ENCODE data around the gene CPNE1.

DNA sequence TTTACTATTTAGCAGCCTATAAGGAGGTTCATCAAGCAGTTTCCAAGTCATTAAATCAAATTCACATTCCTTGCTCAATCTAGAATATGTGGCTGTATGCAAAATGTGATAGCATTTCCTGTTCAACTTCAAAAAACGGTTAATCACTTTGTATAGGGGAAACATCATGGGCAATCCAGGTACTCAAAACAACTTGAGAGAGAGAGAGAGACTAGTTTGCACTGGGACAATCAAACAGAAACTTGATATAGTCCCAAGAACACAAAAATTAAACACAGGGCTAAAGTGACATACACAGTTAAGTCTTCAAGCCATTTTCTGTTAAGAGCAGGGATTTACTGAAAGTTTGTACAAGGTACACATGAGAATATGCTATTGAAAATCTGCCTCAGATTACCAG, 7.4 kb downstream of the CPNE1 start:
- TF ChIP-seq POLR2A (IDR thresholded peaks at IDR 0.05): no peak
- TF ChIP-seq, protein P1, sequence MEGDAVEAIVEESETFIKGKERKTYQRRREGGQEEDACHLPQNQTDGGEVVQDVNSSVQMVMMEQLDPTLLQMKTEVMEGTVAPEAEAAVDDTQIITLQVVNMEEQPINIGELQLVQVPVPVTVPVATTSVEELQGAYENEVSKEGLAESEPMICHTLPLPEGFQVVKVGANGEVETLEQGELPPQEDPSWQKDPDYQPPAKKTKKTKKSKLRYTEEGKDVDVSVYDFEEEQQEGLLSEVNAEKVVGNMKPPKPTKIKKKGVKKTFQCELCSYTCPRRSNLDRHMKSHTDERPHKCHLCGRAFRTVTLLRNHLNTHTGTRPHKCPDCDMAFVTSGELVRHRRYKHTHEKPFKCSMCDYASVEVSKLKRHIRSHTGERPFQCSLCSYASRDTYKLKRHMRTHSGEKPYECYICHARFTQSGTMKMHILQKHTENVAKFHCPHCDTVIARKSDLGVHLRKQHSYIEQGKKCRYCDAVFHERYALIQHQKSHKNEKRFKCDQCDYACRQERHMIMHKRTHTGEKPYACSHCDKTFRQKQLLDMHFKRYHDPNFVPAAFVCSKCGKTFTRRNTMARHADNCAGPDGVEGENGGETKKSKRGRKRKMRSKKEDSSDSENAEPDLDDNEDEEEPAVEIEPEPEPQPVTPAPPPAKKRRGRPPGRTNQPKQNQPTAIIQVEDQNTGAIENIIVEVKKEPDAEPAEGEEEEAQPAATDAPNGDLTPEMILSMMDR (IDR thresholded peaks at IDR 0.05): no peak
- no peak for TF ChIP-seq EP300 (IDR thresholded peaks at IDR 0.05)
- no peak for TF ChIP-seq POLR2AphosphoS5 (IDR thresholded peaks at IDR 0.05)

Measured in upper lobe of left lung (tissue), 4 donors.